Measurements from ENCODE around the gene SIRPB2. TPM values are rescaled to one million over a fixed set of nuclear protein-coding genes. Genes with fewer than 3 reads are reported as not detected.

SIRPB2 gene
- total RNA-seq, 1 experiment from 2014 or later = 7.1 TPM

- H3K27ac ChIP-seq = no peak overlapping the region
- POLR2A ChIA-PET (ENCODE audit: unreplicated experiment) = interaction anchor here (0.7 kb wide), 1 partner anchor 103 kb away, joined by 3 read pairs; no protein-coding TSS in a partner anchor
- peaks cover 5% of the 10 kb centered on the region; the same call in 1 of the 2 replicates for H3K9me3 ChIP-seq (ENCODE audit: insufficient read depth, low read depth)
- no peak overlapping the region for H2AFZ ChIP-seq
- BruUV-seq (replicated peaks) = no TSS peak
- DNase-seq = no peak
- H3K4me1 ChIP-seq (replicated peaks; ENCODE audit: insufficient read depth) = peaks cover 31% of the 10 kb centered on the region
- no peaks in the 10 kb centered on the region for H3K79me2 ChIP-seq (ENCODE audit: low read depth)
- peaks cover 9% of the 10 kb centered on the region; the same call in 1 of the 2 replicates for H3F3A ChIP-seq (ENCODE audit: insufficient read depth, low read depth)
- H3K4me2 ChIP-seq = no peak overlapping the region
- no peak for TF ChIP-seq EZH2 (IDR thresholded peaks at IDR 0.05; ENCODE audit: low read depth)
- TF ChIP-seq, protein P1, sequence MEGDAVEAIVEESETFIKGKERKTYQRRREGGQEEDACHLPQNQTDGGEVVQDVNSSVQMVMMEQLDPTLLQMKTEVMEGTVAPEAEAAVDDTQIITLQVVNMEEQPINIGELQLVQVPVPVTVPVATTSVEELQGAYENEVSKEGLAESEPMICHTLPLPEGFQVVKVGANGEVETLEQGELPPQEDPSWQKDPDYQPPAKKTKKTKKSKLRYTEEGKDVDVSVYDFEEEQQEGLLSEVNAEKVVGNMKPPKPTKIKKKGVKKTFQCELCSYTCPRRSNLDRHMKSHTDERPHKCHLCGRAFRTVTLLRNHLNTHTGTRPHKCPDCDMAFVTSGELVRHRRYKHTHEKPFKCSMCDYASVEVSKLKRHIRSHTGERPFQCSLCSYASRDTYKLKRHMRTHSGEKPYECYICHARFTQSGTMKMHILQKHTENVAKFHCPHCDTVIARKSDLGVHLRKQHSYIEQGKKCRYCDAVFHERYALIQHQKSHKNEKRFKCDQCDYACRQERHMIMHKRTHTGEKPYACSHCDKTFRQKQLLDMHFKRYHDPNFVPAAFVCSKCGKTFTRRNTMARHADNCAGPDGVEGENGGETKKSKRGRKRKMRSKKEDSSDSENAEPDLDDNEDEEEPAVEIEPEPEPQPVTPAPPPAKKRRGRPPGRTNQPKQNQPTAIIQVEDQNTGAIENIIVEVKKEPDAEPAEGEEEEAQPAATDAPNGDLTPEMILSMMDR (conservative IDR thresholded peaks at IDR 0.05) = no peak
- no peaks in the 10 kb centered on the region for H3K27me3 ChIP-seq (ENCODE audit: insufficient read depth, low read depth)
- no peaks in the 10 kb centered on the region for H3K36me3 ChIP-seq (ENCODE audit: low read depth)
- CTCF ChIA-PET = no interaction called here
- H4K20me1 ChIP-seq (ENCODE audit: insufficient read depth) = no peaks in the 10 kb centered on the region
- no peak overlapping the region for H3K4me3 ChIP-seq
- H3K9me2 ChIP-seq (ENCODE audit: insufficient read depth) = no peaks in the 10 kb centered on the region
- intact Hi-C loops (cut with micrococcal nuclease; ENCODE audit: unreplicated experiment) = no loop called here
Measured at GRCh38 chr20:1429143-1429728, 62.0 kb downstream of the SIRPB2 start.

GRCh38 chr20:1427457-1428054, 63.7 kb downstream of the SIRPB2 start:
- intact Hi-C loops (cut with micrococcal nuclease; ENCODE audit: unreplicated experiment) = no loop called here
- TF ChIP-seq, protein P1 (conservative IDR thresholded peaks at IDR 0.05) = no peak
- TF ChIP-seq EZH2 (IDR thresholded peaks at IDR 0.05; ENCODE audit: low read depth) = no peak
- no peak overlapping the region for H3K4me3 ChIP-seq
- no peaks in the 10 kb centered on the region for H3K27me3 ChIP-seq (ENCODE audit: insufficient read depth, low read depth)
- H3K9me2 ChIP-seq (ENCODE audit: insufficient read depth) = no peaks in the 10 kb centered on the region
- DNase-seq = peak; percentile 17 to 36
- H3K36me3 ChIP-seq (ENCODE audit: low read depth) = no peaks in the 10 kb centered on the region
- BruUV-seq (replicated peaks) = no TSS peak
- POLR2A ChIA-PET (ENCODE audit: unreplicated experiment) = interaction anchor here (0.5 kb wide), 1 partner anchor 320 kb away, joined by 4 read pairs; no protein-coding TSS in a partner anchor
- H3K9me3 ChIP-seq (ENCODE audit: insufficient read depth, low read depth) = peaks cover 5% of the 10 kb centered on the region; the same call in 1 of the 2 replicates
- H3K27ac ChIP-seq = no peak overlapping the region
- no peak overlapping the region for H2AFZ ChIP-seq
- H3K4me2 ChIP-seq = no peak overlapping the region
- no peaks in the 10 kb centered on the region for H4K20me1 ChIP-seq (ENCODE audit: insufficient read depth)
- no peaks in the 10 kb centered on the region for H3K79me2 ChIP-seq (ENCODE audit: low read depth)
- peaks cover 35% of the 10 kb centered on the region for H3K4me1 ChIP-seq (replicated peaks; ENCODE audit: insufficient read depth)
- CTCF ChIA-PET = no interaction called here
- H3F3A ChIP-seq (ENCODE audit: insufficient read depth, low read depth) = peaks cover 13% of the 10 kb centered on the region; the same call in 1 of the 2 replicates

- intact Hi-C loops (cut with micrococcal nuclease; ENCODE audit: unreplicated experiment) = no loop called here
- Histone ChIP-seq H3F3A (ENCODE audit: insufficient read depth, low read depth) (peaks cover 13% of the 10 kb centered on the region; the same call in 1 of the 2 replicates), H3K4me2 (no peak overlapping the region), H2AFZ (no peak overlapping the region), H3K4me3 (no peak overlapping the region), H3K9me2 (ENCODE audit: insufficient read depth) (no peaks in the 10 kb centered on the region), H3K4me1 (replicated peaks; ENCODE audit: insufficient read depth) (peaks cover 42% of the 10 kb centered on the region), H3K79me2 (ENCODE audit: low read depth) (no peaks in the 10 kb centered on the region), H3K9me3 (ENCODE audit: insufficient read depth, low read depth) (peaks cover 1% of the 10 kb centered on the region), H3K27me3 (ENCODE audit: insufficient read depth, low read depth) (no peaks in the 10 kb centered on the region), H3K27ac (no peak overlapping the region), H4K20me1 (ENCODE audit: insufficient read depth) (no peaks in the 10 kb centered on the region), H3K36me3 (ENCODE audit: low read depth) (no peaks in the 10 kb centered on the region)
- no TSS peak for BruUV-seq (replicated peaks)
- ChIA-PET POLR2A (ENCODE audit: unreplicated experiment) (interaction anchor here (0.5 to 0.6 kb wide), 2 partner anchors 27 to 331 kb away, joined by 3 read pairs; no protein-coding TSS in a partner anchor), CTCF (no interaction called here)
- TF ChIP-seq, protein P1 (conservative IDR thresholded peaks at IDR 0.05) = no peak
- DNase-seq = no peak
Measured at GRCh38 chr20:1426231-1426849, 64.9 kb downstream of the SIRPB2 start.

Other genes with a start within 250 kb of the SIRPB2 start
- gene SNPH, start 225.1 kb downstream of the SIRPB2 start, total RNA-seq (2021) = 3.4 and 4.0 TPM in 2 replicates
- 12.3 and 14.8 TPM in 2 replicates for gene SDCBP2, start 162.3 kb downstream of the SIRPB2 start, total RNA-seq (2021)
- gene FKBP1A, start 98.4 kb downstream of the SIRPB2 start, total RNA-seq (2021) = 248 and 320 TPM in 2 replicates
- gene NSFL1C, start 24.6 kb downstream of the SIRPB2 start, total RNA-seq (2021) = 151 and 160 TPM in 2 replicates
- 0.37 and 0.53 TPM in 2 replicates for gene SIRPD, start 66.3 kb upstream of the SIRPB2 start, total RNA-seq (2021)
- 4.1 and 7.6 TPM in 2 replicates for gene SIRPB1, start 128.6 kb upstream of the SIRPB2 start, total RNA-seq (2021)
- gene SIRPG, start 166.4 kb upstream of the SIRPB2 start, total RNA-seq (2021) = 2.1 TPM in 2 replicates